NCI-H345 (cell line): Measurements from ENCODE around the gene NRCAM.
"Not testable (repeated sequence)": the region's sequence is repeated elsewhere in the genome, so short reads cannot be mapped to it uniquely, and the experiment has no call there.

Source experiments
- DNase-seq: peaks from one replicate; lab custom pipeline; 2025; lab: John Stamatoyannopoulos, UW

The NRCAM gene

DNA sequence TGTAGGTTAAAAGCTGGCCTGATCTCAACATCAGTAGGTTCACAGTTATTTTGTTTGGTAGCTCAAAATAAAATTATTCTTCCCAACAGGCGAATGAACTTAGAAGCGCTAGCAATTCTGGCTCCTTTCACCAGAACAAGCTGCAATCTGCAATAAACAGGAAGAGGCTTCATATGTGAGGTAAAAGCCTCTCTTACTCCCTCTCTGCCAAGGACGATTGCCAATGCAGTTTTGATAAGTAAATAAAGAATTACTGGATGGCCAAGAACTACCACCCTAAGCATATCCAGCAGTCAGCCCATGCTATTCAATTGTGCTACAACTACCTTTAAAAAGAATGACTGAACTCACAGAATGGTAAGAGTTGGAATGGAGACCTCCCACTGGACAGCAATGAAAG, 176.1 kb downstream of the NRCAM start:
- DNase-seq: peak; percentile 64

DNA sequence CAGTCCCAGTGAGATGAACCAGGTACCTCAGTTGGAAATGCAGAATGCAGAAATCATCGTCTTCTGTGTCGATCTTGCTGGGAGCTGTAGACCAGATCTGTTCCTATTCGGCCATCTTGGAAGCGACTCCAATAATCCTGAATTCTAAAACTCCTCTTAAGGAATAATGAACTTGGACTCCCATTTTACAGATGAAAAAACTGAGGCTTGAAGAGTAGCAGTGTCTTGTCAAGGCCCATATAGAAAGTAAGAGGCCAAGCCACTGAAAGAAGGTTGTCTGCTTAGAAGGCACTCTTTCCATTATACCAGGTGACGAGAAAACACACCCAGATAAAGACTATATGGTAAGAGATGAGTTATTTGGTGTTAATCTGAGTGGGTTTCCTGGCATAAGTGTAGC, 177.5 kb downstream of the NRCAM start:
- DNase-seq: no peak

DNA sequence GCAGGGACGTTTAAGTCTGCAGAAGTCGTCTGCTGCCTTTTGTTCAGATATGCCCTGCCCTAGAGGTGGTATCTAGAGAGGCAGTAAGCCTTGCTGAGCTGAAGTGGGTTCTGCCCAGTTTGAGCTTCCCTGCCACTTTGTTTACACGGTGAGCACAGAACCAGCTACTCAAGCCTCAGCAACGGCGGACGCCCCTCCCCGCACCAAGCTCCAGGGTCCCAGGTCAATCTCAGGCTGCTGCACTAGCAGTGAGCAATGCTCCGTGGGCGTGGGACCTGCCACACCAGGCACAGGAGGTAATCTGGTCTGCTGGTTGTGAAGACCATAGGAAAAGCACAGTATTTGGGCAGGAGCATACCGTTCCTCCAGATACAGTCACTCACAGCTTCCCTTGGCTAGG, 178.0 kb downstream of the NRCAM start:
- no peak for DNase-seq

DNA sequence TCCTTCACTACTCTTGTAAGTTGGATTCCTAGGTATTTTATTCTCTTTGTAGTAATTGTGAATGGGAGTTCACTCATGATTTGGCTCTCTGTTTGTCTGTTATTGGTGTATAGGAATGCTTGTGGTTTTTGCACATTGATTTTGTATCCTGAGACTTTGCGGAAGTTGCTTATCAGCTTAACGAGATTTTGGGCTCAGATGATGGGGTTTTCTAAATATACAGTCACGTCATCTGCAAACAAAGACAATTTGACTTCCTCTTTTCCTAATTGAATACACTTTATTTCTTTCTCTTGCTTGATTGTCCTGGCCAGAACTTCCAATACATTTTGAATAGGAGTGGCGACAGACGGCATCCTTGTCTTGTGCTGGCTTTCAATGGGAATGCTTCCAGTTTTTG, 181.8 kb downstream of the NRCAM start:
- DNase-seq: not testable (repeated sequence)

DNA sequence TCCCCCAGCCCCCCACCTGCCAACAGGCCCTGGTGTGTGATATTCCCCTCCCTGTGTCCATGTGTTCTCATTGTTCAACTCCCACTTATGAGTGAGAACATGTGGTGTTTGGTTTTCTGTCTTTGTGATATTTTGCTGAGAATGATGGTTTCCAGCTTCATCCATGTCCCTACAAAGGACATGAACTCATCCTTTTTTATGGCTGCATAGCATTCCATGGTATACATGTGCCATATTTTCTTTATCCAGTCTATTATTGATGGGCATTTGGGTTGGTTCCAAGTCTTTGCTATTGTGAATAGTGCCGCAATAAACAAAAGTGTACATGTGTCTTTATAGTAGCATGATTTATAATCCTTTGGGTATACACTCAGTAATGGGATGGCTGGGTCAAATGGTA, 183.3 kb downstream of the NRCAM start:
- not testable (repeated sequence) for DNase-seq

DNA sequence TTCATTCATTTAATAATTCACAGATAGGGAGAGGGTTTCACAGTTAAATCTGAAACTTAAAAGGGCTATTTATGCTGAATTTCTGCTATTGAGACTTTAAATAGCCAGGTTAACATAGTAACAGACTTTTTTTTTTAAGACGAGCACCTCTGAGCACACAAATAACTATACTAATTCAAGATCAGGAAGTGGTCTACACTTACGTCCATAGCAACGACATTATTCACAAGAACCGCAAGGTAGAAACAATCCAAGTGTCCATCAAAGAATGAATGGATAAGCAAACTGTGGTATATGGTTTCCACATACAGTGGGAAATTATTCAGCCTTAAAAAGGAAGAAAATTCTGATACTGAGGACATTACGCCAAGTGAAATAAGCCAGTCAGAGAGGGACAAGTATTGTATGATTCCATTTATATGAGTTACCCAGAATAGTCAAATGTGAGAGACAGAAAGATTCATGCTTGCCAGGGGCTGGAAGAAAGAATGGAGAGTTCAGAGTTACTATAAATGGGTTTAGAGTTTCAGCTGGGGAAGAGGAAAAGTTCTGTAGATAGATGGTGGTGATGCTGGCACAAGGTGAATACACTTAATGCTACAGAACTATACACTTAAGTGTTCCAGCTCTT, 185.7 kb downstream of the NRCAM start:
- no peak for DNase-seq

DNA sequence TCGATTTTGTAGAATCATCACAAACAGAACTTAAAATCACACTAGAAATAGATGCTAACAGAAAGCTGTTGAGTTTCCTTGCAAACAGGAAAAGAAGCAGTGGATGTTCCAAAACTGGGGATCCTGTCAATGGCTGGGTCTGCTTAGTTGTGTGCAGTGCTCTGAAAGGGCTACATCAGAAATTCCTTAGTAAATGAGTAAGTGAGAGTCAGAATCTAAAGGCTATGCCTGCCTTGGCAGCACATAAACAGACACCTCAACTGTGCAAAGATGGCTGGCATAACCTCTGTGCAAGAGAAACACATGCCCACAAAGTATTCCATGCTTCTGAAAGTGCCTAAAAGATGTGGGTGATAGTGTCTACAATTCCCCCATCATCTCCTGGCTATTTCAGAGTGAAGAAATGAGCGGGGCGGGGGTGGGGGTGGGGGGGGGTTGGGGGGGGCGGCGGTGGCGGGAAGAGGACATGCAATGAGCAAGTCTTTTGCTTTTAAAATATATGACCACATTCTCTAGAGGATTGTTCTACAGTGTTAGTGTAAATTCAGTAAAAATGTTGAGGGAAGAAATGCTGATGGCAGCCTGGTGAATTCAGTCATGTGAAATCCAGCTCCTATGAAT, 187.9 kb downstream of the NRCAM start:
- no peak for DNase-seq

DNA sequence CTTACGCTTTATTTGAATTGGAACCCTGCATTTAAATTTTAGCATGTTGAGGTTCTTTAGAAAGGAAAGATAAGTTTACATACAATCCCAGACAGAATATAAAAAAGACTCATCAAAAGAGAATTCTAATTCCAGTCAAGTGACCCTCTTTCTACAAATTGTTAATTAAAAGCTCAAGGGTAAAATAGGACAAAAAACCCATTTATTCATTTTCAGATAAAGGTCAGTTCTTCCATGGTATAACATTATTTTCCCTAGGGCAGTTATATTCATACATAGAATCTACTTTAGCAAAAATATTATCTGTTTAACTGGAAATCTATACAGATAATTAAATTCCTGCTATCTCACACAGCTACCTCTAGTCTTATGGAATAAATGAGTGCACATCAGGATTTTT, 188.6 kb downstream of the NRCAM start:
- no peak for DNase-seq

DNA sequence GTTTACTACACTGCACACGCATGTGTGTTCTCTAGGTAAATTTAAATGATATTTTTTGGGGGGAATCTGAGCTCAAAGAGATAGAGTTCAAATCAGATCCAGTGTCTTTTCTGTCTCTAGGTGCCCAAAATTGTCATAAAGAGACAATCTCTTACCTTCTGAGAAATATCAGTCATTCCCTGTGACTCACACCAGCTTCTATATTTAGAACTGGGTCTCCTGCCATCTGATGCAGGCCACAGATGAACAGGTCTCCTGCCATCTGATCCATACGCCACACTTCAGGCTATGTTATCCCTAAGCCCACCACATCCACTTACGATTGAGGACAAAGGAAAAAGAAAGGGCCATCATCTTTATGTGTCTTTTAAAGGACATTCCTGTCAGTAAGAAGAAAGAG, 189.7 kb downstream of the NRCAM start:
- DNase-seq: no peak

DNA sequence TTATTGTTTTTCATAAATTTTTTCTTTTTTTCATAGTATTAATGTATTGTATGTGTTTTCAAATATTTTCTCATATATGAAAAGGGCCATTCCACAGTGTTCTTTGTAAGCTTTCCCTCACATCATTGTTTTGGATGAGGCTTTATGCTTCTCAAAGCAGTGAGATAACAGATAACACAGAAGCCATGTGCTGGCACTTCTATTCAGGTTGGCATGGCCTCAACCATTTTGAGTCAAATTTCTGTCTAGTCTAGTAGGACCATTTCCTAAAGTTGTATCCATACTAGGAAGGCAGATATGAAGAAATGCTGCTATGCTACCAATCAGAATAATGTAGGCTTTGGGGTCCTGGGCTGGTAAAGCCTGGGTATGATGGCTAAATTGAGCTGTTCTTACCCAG, 190.2 kb downstream of the NRCAM start:
- no peak for DNase-seq

DNA sequence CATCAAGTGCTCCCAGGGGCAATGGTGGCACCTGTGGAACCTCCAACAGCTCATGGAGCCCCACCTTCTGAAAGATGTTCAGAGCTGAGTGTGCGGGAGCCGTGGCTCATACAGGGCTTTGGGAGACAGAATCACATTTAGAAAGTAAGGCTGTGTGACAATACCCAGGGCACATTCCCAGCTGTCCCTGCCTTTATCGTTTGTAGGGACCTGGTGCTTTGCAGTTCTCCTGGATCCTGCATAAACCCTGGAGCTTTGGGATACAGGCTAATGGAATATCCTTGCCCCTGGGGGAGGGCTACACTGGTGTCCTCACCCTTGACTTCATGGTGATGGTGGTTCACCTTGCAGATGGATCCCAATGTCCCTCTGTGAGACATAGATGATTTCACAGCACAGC, 191.2 kb downstream of the NRCAM start:
- no peak for DNase-seq

DNA sequence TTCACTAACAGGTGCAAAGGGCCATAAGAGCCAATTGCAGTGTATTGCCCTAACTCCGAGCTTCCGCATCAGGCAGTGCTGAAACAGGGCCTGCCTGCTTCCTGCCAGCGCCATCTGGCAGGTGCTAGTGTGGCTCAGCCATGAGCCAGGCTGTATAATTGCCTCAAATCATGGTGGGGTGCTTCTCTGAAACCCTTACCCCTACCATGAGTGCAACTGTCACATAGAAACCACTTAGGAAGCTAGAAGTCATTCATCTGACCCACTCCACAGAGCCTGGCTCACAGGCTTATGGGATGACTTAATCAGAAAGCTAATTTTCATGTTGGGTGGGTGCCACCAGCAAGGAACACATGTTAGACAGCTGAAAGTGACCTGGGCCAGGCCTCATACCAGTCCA, 192.8 kb downstream of the NRCAM start:
- DNase-seq: peak; percentile 78

DNA sequence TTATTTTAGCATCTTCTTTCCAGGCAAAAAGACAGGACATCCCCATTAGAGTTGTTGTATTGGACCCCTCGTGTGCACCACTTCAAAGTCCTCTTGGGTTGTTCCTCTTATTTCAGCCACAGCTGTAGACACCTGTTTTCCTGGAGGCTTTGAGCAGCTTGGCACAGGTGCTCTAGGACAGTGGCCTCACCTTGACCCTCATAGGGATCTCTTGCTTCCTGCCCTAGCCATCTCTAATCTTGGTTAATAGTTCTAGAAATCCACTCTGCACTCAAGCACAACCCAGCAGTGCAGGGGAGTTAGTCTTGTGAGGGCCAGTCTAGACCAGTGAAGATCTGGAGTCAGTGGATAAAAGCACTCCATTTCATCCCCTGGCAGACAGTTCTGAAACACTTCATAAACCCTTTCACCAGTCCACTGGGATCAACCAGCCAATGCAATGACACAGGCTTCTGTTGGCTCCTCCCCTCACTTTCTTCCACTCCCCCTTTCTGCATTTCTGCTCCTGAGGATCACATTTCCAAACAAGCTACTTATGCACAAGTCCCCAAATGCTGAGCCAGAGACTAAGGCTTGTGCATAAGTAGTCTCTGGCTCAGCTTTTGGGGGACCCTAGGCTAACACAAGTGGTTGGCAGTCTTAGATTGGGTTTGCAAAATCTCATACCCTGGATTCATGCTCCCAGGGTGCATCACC, 194.5 kb downstream of the NRCAM start:
- no peak for DNase-seq

DNA sequence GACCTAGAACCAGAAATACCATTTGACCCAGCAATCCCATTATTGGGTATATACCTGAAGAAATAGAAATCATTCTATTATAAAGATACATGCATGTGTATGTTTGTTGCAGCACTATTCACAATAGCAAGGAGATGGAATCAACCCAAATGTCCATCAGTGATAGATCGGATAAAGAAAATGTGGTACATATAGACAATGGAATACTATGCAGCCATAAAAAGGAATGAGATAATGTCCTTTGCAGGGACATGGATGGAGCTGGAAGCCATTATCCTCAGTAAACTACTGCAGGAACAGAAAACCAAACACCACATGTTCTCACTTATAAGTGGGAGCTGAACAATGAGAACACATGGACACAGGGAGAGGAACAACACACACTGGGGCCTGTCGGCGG, 196.8 kb downstream of the NRCAM start:
- DNase-seq: not testable (repeated sequence)

DNA sequence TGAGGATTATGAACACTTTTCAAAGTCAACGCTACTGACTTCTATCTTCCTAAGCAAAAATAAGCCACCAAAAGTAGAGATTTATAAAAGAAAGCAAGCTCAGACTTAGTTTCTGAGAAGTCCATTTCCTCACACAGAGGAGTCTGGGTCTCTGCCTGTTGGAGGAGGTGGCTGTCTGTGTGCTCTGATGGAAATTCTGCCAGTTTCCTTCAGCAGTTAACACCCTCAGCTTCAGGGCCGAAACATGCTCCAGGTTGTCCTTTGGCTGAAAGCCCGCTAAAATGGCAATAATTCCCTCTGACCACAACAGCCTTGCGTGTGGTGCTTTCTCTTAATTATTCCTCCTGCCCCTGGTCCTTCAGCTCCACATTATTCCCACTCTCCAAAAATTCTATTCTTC, 198.3 kb downstream of the NRCAM start:
- no peak for DNase-seq

DNA sequence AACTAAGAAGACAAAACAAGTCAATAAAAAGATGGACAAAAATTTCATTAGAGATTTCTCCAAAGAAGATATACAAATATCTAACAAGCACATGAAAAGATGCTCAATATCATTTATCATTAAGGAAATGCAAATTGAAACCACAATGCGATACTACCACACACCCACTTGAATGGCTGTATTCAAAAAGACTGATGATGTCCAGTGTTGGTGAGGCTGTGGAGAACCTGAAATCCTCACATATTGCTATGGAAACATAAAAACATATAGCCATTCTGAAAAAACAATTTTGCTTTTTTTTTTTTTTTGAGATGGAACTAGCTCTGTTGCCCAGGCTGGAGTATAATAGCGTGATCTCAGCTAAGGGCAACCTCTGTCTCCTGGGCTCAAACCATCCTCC, 202.0 kb downstream of the NRCAM start:
- no peak for DNase-seq

DNA sequence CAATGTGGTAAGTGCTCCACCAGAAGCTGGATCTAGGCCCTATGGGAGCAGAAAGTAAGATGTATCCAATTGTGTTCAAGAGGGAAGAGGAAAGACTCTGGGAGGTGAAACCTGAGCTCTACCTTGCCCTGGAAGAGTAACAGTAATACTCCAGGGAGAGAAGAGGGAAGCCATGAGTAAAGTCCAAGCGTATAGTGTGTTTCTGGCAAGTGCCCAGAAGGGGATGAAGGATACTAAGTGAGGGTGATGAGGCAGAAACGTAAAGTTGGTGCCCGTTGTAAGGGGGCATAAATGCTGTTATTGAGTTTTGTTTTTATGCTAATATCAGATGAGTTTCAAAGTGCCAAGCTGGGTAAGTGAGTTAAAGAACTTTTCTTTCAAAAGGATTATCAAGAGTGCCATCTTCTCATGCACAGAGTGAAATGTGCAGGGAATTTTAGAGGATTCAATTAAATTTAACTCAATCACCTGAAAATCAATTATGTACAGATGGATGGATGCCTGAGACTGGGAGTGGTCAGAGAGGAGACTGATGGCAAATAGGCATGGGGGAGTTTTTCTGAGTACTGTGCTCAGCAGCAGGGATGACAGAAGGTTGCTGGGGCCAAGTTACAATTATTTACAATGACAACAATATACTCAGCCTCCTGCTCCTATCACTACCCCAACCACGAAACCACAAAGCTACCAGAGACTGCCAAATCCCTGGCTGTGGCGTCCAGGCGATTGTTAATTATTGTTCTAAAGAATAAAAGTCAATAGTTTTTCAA, 202.8 kb downstream of the NRCAM start:
- no peak for DNase-seq

DNA sequence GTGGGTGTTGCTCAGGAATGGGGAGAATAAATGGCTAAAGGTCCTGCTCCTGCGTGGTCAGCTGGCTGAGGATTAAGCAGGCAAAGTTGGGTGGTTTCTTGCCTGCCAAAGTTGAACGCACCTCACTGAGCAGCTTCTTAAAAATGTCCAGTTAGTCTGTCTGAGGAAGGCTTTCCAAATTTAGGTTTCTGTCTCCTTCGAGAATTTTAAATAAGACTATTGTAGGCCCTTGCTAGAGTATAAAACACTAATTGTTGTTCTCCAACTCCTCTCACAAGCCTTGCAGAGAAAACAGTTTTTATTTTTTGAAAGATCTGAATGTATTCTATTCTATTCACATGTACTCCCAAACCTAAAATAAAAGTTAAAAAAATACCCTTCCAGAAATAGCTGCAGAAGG, 204.1 kb downstream of the NRCAM start:
- no peak for DNase-seq

DNA sequence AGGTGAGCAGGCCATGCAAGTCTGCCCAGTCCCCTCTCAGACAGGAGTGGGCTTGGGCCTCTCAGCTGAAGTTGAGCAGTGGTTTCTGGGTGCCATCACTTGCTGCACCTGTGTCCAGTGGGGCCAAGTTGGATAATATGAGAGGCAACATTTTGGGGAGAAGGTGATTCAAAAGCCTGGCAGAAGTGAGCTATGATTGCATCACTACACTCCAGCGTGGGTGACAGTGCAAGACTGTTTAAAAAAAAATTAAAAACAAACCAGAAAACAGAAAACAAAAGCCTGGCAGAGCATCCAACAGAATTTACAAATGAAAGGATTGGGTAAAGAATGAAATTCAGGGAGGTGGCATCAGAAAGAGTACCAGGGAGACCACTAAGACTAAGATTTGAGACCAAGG, 204.5 kb downstream of the NRCAM start:
- DNase-seq: no peak

DNA sequence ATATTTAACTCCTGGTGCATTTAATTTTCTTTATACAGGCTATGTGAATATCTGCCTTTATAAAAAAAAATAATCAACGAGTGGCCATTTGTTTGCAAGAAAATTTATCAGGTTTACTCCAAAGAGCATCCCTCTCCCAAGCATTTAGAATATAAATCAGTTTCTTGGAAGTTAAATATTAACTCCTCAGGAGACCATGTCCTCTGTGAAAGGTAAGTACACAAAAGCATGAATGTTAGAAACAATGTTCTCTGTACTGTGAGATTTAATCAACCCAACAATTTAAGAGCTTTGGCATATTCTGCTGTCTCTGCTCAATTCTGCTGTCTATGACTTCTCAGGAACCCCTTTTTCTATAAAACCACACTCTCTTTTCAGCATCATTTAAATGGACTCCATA, 206.8 kb downstream of the NRCAM start:
- no peak for DNase-seq

DNA sequence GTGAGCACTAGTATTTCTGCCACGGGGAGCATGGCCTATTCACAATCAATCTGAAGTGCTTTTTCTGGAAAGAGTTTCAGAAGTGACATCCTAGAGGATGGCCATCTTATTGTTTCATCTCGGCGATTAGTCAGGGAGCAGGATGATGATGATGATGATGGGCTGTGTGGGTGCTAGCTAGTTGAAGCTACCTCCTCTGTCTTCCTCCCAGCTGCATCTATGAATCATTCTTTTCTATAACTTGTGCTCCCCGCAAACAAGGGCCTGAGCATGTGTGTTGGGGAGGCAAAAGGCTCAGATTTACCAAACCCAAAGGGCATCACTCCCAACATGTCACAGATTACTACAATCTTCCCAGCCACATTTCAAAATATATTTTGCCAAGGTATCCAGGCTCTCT, 207.4 kb downstream of the NRCAM start:
- no peak for DNase-seq

DNA sequence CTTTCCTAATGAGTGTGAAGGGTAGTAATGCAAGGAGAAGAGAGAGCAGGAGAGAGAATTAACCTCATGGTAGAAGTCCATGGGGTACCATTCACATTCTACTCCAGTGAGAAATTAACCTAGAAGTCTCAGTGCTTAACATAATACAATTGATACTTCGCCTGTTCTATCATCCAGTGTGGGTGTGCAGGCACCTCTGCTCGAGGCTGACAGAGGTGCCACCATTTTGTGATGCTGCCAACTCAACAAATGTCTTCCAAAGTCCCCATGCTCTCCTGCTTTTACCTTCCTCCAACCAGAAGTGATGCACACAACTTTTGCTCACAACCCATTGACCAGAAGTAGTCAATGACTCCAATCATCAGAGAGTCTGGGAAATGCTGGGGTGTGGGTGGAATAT, 207.8 kb downstream of the NRCAM start:
- no peak for DNase-seq

DNA sequence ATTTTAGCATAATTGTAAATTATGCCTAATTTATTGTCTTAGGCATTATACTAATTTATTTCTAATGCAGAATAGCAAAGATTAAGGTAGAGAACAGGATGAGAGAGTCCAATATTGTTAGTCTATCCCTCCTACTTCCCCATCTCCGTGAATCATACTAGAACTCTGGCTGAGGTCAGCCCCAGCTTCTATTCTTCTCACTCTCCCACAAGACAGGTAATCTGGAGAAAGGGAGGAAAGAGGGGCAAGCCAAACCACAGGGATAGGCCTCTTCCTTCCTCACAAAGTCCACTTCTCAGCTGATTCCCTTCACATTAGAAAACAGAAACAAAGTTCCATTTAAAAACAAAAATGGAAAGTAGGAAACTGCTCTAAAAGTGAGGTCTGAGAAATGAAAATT, 208.6 kb downstream of the NRCAM start:
- no peak for DNase-seq
